Fibroblast of skin of abdomen (primary cell): ENCODE data around the gene PRRC2B.

Experiments used
- DNase-seq: peaks from one replicate; pipeline ENCODE4 v3.0.0-alpha.2; 2013

The PRRC2B gene

DNA sequence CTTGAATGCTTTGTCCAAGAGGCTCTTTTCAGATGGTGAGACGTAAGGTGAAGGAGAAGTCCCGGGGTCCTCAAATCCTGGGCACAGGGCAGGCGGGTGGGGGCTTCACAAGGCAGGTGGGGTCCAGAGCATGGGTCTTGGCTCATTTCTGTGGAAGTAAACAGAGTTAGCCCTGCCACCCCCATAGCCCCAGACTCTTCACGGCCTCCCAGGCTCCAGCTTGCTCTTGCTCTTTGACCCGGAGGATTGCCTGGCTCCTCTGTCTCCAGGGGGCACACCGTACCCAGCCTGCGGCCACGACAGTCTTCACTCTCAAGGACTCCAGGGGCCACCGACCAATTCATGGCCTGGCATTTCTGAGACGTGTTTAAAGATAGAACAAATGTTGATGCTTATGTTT, 80.0 kb downstream of the PRRC2B start:
- no peak for DNase-seq

DNA sequence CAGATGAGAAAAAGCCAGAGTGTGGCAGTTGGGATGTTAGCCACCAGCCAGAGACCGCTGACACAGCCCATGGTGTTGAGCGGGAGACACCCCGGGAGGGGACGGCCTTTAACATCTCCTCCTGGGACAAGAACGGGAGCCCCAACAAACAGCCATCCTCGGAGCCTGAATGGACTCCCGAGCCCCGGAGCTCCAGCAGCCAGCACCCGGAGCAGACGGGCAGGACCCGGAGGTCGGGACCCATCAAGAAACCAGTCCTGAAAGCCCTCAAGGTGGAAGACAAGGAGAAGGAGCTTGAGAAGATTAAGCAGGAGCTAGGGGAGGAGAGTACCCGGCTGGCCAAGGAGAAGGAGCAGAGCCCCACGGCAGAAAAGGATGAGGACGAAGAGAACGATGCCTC, 80.8 kb downstream of the PRRC2B start:
- DNase-seq, result no peak

DNA sequence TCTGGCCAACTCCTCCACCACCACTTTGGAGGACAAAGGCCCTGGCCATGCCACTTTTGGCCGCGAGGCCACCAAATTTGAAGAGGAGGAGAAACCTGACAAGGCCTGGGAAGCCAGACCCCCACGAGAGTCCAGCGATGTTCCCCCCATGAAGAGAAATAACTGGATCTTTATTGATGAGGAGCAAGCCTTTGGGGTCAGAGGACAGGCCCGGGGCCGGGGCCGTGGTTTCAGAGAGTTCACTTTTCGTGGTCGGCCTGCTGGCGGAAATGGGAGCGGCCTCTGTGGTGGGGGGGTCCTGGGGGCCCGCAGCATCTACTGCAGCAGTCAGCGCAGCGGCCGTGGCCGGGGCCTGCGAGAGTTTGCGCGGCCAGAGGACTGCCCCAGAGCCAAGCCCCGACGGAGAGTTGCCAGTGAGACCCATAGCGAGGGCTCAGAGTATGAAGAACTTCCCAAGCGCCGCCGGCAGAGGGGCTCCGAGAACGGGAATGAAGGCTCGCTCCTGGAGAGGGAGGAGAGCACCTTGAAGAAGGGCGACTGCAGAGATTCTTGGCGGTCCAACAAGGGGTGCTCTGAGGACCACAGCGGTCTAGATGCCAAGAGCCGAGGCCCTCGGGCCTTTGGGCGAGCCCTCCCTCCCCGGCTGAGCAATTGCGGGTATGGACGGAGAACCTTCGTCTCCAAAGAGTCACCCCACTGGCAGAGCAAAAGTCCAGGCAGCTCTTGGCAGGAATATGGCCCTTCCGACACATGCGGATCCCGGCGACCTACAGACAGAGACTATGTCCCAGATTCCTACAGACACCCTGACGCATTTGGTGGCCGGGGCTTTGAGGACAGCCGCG, 81.4 kb downstream of the PRRC2B start:
- no peak for DNase-seq

DNA sequence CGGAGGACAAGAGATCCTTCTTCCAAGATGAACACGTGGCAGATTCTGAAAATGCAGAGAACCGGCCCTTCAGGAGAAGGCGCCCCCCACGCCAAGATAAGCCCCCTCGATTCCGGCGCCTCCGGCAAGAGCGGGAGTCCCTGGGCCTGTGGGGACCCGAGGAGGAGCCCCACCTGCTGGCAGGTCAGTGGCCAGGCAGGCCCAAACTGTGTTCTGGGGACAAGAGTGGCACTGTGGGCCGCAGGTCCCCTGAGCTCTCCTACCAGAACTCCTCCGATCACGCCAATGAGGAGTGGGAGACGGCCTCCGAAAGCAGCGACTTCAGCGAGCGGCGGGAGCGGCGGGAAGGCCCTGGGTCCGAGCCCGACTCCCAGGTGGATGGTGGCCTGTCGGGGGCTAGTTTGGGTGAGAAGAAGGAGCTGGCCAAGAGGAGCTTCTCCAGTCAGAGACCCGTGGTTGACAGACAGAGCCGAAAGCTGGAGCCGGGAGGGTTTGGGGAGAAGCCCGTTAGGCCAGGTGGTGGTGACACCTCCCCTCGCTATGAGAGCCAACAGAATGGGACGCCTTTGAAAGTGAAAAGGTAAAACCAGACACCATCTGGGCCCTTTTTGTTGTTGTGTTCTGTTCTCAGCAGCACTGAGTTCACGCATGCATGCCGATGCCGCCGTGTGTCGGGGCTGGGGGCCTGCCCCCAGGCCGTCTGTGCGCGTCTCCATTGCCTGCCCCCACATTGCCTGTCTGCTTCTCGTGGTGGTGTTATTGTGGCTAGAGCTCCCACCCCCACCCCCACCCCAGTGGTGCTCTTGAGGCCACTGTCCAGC, 82.3 kb downstream of the PRRC2B start:
- DNase-seq, result no peak

DNA sequence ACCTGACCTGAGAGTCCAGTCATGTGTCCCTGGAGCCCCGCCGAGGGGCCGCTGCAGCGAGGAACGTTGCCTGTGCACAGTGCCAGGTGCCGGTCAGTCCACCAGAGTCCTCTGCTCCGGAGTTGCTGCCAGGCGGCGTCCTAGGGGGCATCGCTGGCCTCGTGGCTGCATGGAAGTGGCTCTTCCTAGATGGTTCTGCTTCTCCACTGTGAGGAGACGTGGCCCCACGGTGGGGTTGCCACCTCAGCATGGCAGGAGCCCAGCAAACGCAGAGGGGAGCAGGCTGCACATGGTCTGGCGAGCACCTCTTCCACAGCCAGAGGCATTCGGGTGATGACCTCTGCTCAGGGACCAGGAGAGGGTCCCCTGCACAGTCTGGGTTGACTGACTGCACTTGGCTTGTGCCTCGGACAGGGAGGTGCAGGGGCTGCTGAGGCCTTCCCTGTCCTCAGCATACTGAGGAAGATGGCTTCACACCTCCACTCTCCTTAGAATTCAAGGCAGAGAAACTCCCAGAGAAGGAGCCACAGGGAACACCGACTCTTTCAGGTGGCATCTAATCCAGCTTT, 83.0 kb downstream of the PRRC2B start:
- no peak for DNase-seq

DNA sequence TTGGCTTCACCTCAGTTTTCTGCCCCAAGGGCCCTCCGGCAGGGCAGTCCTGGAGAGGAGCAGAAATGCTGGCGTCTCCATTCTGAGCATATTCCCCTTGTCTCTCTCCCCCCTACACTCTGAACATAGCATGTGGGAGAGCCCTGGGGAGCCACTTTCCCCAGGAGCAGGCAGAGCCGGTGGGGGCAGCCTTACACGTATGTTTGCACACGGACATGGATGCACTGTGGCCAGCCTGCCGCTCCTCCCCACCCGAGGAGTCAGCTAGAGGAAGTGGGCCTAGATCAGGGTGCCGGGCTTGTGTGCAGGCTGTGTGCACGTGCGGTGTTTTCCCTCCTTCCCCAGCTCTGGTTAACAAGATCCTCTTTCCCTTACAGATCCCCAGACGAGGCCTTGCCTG, 83.5 kb downstream of the PRRC2B start:
- no peak for DNase-seq

DNA sequence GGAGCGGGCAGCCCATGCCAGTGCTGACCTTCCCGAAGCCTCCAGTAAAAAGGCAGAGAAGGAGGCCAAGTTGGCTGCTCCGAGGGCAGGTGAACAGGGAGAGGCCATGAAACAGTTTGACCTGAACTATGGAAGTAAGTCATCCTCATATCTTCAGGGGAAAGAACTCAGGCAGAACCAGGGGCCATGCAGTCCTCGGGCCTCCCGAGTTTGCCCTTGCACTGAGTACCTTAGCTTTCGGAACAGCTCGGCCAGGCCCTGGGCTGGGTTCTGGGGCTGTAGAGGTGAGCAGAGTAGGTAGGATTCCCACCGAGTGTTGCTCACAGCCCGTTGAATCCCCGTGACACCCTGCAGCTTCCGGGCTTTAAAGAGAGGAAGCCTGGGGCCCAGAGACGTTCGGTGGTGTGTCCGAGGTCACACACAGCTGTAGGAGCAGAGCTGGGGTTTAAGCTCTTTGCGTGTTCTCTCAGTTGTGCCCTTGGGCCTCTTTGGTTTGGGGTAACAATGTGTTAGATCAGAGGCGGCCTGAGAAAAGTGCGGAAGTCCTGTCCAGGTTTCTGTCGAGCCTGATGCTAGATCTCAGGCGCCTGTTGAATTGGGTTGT, 84.0 kb downstream of the PRRC2B start:
- no peak for DNase-seq

DNA sequence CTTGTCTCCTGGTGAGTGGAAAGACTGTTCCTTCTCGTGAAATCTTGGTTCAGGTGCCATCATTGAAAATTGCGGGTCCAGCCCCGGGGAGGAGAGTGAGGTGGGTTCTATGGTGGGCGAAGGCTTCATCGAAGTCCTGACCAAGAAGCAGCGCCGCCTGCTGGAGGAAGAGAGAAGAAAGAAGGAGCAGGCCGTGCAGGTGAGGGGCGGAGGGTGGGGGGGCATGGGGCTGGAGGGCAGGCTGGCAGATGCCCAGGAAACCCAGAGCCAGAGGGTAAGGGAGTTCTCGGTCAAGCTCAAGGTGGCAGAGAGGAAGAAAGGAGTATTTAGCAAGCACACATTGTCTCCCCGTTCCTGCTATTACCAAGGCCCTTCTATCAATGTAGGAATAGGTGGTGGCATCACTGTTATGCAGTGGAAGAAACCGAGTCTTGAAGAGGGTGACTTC, 84.6 kb downstream of the PRRC2B start:
- peak; percentile 23 for DNase-seq

DNA sequence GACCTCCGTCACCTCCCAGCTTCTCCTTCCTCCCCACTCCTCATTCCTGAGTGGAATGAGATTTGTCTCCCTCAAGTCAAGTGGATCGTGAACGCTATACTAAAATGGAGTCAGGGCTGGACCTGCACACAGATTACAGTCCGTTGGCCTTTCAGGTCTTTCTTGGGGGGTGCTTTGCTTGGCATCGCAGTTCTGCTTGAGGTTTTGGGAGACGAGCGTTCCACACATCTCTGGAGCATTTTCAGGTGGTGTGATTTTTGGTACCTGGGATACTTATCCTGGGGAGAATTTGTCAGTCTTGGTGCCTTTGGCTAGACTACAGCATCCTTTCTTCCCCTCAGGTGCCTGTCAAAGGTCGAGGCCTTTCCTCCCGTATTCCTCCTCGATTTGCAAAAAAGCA, 85.0 kb downstream of the PRRC2B start:
- no peak for DNase-seq

DNA sequence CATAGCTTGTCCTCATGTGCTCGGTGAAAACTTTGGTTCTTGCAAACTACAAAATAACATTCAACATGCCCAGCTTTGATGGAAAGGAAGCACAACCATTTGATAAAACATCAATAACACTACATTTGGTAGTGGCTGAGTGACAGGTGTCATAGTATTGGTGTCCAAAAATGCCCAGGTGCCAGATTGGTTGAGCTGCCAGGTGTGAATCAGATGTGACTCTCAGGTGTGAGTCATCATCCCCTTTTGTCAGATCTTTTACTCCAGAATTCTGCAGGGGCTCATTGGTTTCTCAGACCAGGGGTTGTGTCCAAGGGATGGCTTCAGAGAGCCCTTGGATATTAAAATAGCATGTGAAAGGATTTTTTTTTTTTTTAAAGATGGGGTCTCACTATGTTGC, 86.4 kb downstream of the PRRC2B start:
- DNase-seq, result no peak

DNA sequence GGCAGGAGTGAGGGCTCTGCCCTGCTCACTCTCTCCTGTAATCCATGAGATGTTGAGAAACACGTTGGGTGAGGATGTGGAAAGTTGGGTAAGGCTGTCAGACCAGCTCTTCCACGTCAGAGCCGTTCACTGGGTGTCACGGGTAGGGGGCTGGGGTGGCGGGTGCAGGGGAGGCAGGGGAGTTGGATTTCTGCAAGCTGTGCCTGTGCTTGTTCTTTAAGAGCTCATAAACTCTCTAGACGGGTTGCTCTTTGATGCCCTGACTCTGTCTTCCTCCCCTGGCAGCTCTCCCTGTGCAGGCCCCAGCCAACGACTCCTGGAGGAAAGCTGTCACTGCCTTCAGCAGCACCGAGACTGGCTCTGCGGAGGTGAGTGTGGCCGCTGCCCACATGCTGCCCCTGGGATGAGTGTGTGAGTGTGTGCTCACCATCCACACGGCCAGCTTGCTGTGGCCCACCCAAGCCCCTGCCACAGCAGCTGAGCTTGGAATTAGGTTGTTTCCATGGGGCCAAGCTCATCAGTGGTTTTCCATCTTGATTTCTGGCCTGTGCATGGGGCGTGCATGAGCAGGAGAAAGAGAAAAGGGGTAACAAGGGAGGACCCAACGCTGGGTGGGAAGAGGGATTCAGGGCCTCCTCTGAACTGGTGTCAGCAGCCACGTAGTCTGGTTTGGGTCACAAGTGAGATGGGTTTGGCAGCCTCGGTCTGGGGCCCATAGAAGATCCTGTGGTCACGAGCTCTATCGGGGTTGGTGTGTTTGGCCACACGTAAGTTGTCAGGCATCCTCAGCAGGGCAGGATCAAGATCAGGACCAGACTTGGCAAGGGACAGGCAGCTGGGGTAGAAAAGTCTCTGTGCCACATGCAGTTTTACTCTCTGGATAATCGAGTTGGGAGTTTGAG, 87.8 kb downstream of the PRRC2B start:
- no peak for DNase-seq

DNA sequence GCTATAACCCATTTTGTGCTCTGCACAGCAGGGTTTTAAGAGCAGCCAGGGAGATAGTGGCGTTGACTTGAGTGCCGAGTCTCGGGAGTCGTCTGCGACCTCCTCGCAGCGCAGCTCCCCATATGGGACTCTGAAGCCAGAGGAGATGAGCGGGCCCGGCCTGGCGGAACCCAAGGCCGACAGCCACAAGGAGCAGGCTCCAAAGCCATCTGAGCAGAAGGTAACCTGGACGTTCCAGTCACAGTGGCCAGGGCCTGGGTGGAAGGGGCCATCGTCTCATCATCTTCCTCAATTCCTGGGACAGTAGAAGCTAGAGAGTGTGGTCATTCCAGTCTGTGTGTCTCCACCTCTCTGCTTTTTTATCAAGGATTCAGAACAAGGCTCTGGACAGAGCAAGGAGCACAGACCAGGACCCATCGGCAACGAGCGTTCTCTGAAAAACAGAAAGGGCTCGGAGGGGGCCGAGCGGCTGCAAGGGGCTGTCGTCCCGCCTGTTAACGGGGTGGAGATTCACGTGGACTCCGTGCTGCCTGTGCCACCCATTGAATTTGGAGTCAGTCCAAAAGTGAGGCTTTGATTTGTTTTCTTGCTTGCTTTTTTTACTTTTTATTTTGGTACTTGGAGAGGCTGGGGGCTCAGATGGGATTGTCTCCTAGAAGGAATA, 88.6 kb downstream of the PRRC2B start:
- DNase-seq, result no peak

DNA sequence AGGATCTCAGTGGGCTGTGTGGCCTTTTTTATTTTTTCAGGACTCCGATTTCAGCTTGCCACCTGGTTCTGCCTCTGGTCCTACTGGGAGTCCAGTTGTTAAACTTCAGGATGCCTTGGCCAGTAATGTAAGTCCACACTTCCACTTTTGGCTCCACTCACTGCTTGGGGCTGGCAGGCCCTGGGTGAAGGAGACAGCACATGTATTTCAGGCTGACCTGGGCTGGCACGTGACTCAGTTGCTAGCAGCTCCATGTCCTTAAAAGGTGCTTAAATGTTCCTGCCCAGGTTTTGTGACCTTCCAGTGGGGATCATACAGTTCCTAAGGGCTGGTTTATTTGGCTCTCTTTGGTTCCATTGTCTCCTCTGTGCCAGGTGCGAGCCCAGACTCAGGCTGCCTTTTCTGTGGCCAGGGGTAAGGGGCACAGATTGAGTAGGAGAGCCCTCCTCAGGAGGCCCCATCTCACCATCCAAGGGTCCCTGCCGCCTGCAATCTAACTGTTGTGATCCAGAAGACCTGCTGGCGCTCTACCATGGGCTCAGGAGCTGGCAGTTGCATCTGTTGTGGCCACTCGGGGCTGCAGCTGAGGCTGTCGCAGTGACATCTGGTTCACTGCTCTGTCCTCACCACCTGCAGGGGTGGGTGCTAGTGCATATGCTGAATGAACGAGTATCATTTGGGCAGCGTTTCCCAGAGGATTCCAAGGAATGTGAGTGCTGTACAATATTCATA, 89.6 kb downstream of the PRRC2B start:
- DNase-seq, result no peak

DNA sequence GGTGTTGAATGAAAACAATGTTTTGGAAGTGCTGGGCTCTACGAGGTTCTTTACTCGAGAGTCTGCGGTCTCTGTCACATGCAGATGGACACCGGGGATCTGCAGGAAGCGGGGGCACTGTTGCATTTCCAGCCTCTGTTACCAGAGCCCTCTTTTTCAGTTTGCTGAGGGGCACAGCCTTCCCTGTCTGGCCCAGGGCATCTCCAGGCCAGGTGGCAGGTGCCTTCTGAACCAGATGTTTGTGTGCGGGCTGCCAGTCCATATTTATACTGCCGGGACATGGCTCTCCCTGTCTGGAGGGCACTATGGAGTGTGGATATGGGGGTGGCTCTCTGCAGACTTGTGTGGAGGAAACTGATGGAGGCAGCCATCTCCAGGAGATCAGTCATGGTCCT, 90.2 kb downstream of the PRRC2B start:
- no peak for DNase-seq

DNA sequence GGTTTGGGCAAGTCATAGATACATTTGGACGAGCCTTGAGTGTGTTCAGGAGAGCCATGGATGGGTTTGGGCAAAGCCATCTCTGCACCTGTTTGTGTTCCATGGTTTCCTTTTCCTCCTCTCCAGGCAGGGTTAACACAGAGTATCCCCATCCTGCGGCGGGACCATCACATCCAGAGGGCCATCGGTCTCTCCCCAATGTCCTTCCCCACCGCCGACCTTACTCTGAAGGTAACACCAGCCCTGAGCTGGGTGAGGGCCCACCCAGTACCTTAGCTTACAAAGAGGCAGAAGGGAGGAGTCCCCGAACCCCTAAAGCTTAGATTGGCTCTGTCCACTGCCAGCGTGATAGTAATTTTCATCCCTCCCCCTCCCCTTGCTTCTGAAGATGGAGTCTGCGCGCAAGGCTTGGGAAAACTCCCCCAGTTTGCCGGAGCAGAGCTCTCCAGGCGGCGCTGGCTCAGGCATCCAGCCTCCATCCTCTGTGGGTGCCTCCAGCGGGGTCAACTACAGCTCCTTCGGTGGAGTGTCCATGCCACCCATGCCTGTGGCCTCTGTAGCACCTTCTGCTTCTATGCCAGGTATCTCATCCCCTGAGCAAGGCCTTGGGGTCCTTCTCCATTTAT, 90.8 kb downstream of the PRRC2B start:
- no peak for DNase-seq

DNA sequence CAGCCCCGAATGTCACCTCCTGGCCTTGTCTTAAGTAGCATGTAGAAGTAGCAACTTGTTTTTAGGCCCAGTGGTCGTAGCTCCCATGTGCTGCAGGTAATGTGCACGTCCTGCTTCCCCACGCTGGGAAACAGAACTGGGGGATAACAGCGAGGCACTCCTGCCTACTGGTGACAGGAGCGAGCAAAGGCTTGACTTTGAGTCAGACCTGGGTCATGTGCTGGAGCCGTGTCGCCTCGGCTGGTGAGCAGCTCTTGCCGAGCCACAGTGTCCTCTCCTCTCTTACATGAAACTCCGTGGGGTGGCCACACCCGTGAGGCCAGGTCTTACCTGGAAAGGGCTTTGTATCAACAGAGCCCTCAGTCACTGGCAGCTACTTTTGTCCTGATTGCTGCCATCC, 91.3 kb downstream of the PRRC2B start:
- DNase-seq, result no peak

DNA sequence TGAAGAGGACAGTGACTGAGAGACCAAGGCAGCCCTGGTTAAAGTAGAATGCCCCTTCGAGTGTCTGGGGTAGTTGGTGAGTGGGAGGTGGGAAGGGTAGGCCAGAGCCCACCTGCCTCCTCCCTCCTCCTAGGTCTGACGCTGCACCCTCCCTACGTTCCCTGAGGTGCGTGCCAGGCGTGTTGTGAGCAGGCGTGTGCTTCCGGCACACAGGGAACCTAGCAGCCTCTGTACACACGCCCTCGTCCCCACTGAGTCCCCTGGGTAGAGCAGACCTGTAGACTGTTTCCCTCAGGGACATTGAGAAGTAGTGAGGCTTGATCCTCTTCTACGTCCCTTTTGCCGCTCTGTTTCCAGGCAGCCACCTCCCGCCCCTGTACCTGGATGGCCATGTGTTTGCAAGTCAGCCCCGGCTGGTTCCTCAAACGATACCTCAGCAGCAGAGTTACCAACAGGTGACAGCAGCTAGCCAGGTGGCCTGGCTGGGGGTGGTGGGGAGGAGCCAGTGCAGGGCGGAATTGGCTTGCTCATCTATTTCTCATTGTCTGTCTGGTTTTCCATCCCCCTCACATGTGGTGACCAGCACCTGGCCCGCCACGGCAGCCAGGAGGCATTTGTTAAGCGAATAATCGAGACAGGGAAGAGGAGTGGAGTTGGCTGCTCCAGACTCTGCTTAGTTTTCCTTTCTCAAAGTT, 92.0 kb downstream of the PRRC2B start:
- DNase-seq, result no peak

DNA sequence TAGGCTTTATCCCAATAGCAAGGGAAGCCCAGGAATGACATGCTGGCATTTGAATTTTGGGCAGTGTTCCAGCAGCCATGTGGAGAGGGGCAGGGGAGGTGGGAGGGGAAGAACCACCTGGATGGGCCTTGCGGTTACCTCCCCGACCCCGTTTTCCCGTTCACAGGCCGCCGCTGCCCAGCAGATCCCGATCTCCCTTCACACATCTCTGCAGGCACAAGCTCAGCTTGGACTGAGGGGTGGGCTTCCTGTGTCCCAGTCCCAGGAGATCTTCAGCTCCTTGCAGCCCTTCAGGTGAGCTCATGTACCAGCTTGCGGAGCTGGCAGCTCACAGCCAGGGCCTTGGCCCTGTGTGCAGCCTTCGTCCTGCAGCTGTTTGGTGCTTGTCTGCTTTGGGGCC, 93.1 kb downstream of the PRRC2B start:
- no peak for DNase-seq

DNA sequence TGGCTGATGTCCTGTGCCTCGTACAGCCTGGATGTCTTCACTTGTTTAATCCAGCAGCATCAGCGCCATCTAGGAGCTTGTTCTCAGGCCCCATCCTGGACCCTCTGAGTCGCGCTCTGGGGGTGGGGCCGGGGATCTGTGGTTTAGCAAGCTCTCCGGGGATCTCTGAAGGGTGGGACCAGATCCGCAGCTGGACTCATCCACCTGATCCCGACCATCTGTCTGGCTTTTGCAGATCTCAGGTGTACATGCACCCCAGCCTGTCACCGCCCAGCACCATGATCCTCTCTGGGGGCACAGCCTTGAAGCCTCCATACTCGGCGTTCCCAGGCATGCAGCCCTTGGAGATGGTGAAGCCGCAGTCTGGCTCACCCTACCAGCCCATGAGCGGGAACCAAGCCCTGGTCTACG, 93.7 kb downstream of the PRRC2B start:
- DNase-seq, result no peak

DNA sequence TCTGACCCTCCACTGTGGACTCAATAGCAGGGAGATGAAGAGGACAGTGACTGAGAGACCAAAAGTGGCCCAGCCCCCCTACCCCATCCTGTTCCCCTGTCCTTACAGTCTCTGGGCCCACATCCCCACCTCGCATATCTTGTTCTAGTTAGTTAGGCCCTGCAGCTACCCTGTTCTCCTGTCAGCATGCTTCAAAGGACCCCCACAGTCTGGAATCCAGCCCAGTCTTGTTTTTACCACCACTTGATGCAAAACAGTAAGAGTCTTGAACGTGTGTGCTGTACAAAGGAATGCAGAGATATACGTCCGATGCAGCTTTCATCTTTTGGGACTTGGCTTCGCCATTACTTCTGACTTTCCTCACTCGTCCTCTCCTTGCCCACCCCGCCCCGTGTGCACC, 96.6 kb downstream of the PRRC2B start:
- no peak for DNase-seq
